ENCODE data around the gene TMEM167A.

GRCh38 chr5:83072966-83073365 is 4.2 kb downstream of the TMEM167A start:
- TF ChIP-seq EZH2phosphoT487 (IDR thresholded peaks at IDR 0.05; ENCODE audit: unreplicated experiment) (no peak), POLR2AphosphoS5 (IDR thresholded peaks at IDR 0.05; ENCODE audit: low read depth) (no peak), CTCF (conservative IDR thresholded peaks at IDR 0.05; ENCODE audit: low read depth in 2 of 2) (no peak), ZNF114 (CRISPR knock-in tag; IDR thresholded peaks at IDR 0.05) (no peak), REST (IDR thresholded peaks at IDR 0.05; ENCODE audit: unreplicated experiment) (no peak), EZH2 (IDR thresholded peaks at IDR 0.05; ENCODE audit: low read depth, unreplicated experiment) (no peak), JUNB (IDR thresholded peaks at IDR 0.05; ENCODE audit: unreplicated experiment) (no peak), STAT1 (IDR thresholded peaks at IDR 0.05; ENCODE audit: unreplicated experiment) (no peak), CREB1 (CRISPR knock-in tag; IDR thresholded peaks at IDR 0.05; ENCODE audit: low read depth) (no peak), NANOG (IDR thresholded peaks at IDR 0.05; ENCODE audit: borderline replicate concordance) (no peak), ETS1 (IDR thresholded peaks at IDR 0.05) (no peak)

Data from GM23338 (cell line).